ENCODE data around the gene LAMA5.
A peak's percentile ranks its signal among the peaks of the same experiment; 100 is the strongest.

The LAMA5 gene

DNA sequence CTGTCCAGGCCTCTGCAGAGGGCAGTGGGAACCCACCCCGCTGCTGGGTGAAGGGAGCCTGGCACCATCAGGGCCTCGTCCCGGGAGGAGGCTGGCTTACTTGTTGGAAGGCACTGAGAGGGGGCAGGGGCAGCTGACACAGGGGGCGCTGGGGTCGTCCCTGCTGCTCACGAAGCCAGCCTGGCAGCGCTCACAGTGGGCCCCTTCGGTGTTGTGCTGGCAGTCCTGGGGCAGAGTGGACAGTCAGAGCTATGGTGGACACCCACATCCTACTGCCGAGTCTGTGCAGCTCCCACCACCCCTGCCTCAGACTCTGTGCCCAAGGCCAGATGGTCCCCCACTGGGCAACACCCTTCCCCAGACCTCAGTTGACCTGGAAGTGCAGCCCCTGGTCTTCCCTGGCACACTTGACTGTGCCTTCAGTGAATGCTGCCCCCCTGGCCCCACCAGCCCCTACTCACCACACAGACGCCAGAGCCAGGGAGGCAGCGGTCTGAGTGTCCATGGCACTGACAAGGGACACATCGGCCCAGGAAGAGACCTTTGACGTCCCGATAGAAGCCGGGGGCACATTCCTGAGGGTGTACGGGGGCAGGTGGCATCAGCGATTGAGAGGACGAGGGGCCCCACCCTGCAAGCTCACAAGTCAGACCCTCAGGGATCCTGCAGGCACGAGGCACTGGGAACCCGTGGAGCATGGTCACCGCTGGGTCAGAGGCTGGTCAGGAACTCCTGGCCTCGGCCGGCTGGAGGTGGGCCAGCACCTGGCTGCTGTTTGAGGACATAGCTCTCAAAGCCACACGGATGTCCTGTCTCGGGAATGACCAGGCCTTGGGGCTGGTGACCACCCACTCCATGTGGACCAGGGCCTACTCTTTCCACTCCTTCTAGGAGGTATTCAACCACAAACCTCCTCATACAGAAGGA, 42.9 kb downstream of the LAMA5 start:
- DNase-seq = no peak

GRCh38 chr20:62323146-62323979, 43.7 kb downstream of the LAMA5 start:
- DNase-seq = no peak

- no peak for DNase-seq
Measured at GRCh38 chr20:62322492-62323041, 44.5 kb downstream of the LAMA5 start.

- DNase-seq = no peak
Measured at GRCh38 chr20:62321975-62322374, 45.1 kb downstream of the LAMA5 start.

- DNase-seq = peak; percentile 45
Measured at GRCh38 chr20:62321521-62321948, 45.6 kb downstream of the LAMA5 start.

- peak; percentile 45 for DNase-seq
Measured at GRCh38 chr20:62320581-62321354, 46.3 kb downstream of the LAMA5 start.

GRCh38 chr20:62319346-62319909, 47.7 kb downstream of the LAMA5 start:
- no peak for DNase-seq

- DNase-seq = peak; percentile 24
Measured at GRCh38 chr20:62318400-62319345, 48.4 kb downstream of the LAMA5 start.

DNA sequence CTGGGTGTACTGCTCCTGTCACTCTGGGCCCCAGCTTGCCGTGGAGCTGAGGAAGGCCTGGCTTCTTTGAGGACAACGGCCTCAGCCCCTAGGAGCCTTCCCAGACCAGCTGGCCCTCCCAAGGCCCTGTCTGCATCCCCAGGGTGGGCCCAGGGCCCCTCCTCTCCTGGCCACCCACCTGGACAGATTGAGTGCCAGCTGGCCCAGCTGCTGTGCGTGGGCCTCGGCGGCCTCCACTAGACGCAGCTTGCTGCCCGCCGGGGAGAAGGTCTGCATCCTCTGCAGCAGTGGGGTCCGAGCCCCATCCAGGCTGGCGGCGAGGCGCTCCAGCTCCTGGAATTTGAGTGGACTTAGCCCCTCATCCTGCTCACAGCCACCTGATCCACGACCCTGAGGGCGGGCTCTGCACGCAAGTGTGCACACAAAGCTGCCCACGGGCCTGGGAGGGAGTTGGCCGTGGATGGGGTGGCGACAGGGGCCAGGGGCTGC, 49.9 kb downstream of the LAMA5 start:
- DNase-seq = peak; percentile 41

GRCh38 chr20:62316331-62317166, 50.6 kb downstream of the LAMA5 start:
- DNase-seq = no peak

DNA sequence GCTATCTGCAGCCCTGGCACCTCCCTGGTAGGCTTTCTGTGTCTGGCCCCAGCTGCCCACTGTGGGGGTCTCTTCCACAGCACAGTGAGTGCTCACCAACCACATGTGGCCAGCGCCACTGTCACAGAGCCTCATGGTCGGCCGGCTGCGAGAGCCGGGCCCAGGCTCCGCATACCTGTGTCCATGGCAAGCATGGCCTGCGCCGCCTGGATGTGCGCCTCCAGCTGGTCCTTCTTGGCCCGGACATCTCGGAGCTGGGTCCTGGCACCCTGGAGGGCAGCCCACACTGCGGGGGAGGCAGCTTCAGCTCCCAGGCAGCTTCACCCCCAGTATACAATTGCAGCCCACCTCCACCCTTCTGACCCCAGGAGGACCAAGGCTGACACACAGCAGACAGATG, 51.3 kb downstream of the LAMA5 start:
- no peak for DNase-seq

DNA sequence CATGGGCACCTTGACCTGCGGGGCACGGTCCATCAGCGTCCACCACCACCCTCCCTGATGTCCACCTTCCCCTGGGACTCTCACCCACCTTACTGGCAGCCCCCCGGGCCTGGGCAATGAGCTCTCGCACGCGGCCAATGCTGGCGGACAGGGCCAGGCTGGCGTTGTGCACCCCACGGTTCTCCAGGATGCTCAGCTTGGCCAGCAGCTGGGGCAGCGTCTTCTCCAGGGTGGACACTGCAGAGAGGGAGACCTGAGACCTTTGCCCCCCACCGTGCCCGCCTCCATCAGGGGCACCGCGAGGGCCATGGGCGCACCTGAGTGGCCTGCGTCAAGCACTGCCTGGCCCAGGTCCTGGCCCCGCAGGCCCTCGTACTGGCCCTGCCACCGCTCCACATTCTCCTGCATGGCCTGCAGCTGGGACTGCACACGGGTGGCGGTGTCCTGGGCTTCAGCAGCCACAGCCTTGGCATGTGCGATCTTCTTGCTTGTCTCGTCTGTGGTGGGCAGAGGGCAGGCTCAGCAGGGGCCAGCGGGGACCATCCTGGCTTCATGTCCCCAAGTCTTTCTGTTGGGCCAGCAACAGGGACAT, 52.3 kb downstream of the LAMA5 start:
- DNase-seq = no peak

DNA sequence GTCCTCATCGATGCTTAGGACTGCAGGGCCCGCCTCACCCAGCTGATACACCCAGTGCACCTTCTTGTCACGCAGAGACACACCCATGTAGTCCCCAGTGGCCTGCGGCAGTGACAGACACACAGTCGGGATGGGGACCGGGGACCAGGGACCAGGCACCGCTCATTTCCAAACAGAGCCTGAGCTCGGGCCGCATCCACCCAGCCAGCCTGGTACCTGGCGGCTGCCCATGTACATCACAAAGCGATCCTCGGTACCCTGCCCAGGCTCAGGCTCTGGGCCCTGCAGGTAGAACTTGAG, 52.8 kb downstream of the LAMA5 start:
- DNase-seq = no peak

- no peak for DNase-seq
Measured at GRCh38 chr20:62313460-62314338, 53.4 kb downstream of the LAMA5 start.

- DNase-seq = no peak
Measured at GRCh38 chr20:62313021-62313420, 54.1 kb downstream of the LAMA5 start.

GRCh38 chr20:62312662-62312977, 54.5 kb downstream of the LAMA5 start:
- no peak for DNase-seq

DNA sequence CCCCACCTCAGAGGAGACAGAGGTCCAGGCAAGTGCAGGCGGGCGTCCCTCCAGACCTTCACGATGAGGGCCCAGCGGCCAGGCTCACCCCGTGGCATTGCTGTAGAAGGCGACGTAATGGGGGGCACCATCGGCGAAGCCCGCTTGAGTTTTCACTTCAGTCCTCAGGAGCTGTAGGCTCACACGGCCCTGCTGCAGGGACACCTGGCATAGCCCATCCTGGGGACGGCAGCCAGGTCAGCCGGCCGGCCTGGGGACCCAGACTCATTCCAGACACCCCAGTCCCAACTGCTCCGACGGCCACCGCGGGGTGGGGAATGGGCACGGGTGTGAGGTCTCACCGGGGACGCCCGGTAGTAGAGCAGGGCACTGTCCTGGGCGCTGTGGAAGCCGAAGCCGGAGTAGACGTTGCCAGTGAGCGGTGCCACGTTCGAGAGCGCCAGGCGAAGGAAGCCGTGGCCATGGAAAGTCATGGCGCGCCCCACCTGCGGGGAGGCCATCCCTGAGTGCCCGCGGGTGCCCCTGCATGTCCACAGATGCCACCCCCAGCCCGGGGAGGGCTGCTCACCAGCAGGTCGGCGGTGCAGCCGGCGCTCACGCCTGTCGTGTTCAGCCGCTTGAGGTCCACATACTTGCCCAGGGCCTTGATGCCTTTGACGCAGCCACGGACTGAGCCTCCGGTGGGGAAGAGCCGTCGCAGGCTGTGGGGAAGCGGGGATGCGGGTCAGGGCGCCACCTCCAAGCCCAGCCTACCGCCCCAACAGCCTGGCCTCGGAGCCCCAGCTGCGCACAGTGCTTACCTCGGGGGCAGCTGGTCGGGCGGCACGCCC, 55.1 kb downstream of the LAMA5 start:
- no peak for DNase-seq

DNA sequence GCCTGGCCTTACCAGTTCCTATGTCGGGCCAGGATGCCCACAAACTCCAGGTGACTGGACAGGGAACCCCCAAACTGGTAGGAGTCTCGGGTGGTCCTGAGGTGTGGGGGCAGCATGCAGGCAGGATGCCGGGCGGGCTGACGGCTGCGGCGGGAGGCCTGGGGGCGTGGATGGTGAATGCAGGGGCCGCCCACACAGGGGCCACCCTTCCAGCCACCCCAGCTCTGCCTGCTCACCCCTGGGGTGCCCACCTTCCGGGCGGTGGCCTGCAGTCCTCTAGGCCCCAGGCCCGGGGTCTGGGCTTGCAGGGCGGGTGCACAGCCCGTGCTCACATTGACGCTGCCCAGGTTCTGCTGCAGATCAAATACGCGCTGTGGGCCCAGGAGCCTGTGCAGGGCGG, 56.0 kb downstream of the LAMA5 start:
- no peak for DNase-seq

Data from NCI-H82 (cell line).